Aorta (tissue), 5 donors: ENCODE measurements around the gene UBXN6. TPM values are rescaled to one million over a fixed set of nuclear protein-coding genes. Genes with fewer than 3 reads are reported as not detected.

ENCODE experiments used
- ATAC-seq: fragments of 200-7000 bp; cut with Tn5 transposase; one replicate; pipeline ENCODE4 v1.9.1; 2022; ENCODE audit warnings: moderate library complexity; ENCODE audit not compliant: low FRiP score
- DNase-seq, 2 donors: peaks; one replicate each; pipeline ENCODE4 v3.0.0-alpha.2; 2020
- H3K27ac ChIP-seq, 2 donors: one replicate each; pipeline ENCODE4 v1.5.1; 2013; ENCODE audit warnings: low read length in 2 of 2, mild to moderate bottlenecking in 2 of 2, moderate library complexity in 2 of 2, control low read depth in 1 of 2, inconsistent platforms in 1 of 2, low read depth in 1 of 2
- H3K27me3 ChIP-seq, 2 donors: one replicate each; pipeline ENCODE4 v1.6.1; 2013; ENCODE audit warnings: control low read depth in 1 of 2, low read length in 1 of 2, mild to moderate bottlenecking in 1 of 2, moderate library complexity in 1 of 2; ENCODE audit not compliant: insufficient read depth in 2 of 2, control insufficient read depth in 1 of 2
- H3K36me3 ChIP-seq, 2 donors: one replicate each; pipeline ENCODE4 v1.6.1; 2013; ENCODE audit warnings: control low read depth in 1 of 2, low read length in 1 of 2, mild to moderate bottlenecking in 1 of 2; ENCODE audit not compliant: insufficient read depth in 2 of 2, control insufficient read depth in 1 of 2
- H3K4me1 ChIP-seq, 2 donors: one replicate each; pipeline ENCODE4 v1.6.1; 2013; ENCODE audit warnings: low read length in 2 of 2, control low read depth in 1 of 2, mild to moderate bottlenecking in 1 of 2, moderate library complexity in 1 of 2; ENCODE audit not compliant: insufficient read depth in 2 of 2, control insufficient read depth in 1 of 2
- H3K4me3 ChIP-seq, 2 donors: one replicate each; pipeline ENCODE4 v1.5.1; 2013; ENCODE audit warnings: low read length in 2 of 2, control low read depth in 1 of 2, mild to moderate bottlenecking in 1 of 2
- H3K9me3 ChIP-seq: one replicate; pipeline ENCODE4 v1.6.1; 2013; ENCODE audit warnings: mild to moderate bottlenecking, low read length; ENCODE audit not compliant: control insufficient read depth
- WGBS, 2 donors: extraction: QIAGEN DNeasy Blood & Tissue Kit; methylation state at CpG; one replicate each; pipeline ENCODE4 v1.1.7; 2013; 5-methylcytosine and 5-hydroxymethylcytosine counted together
- intact Hi-C, 2 donors: fragments of 100-400 bp; cut with DNase I; formaldehyde crosslinking; loops; one replicate each; pipeline versions ENCODE4 v1.14.2 to v1.15.0; 2022
- polyA plus RNA-seq, 2 donors: library from polyadenylated mRNA; stranded (reverse); fragments of 200-250 nt; gene quantifications; one replicate each; pipeline ENCODE4 v1.2.3, GENCODE V29; 2013
- total RNA-seq, 2 donors: library from RNA; stranded (reverse); fragmentation: NEBNext Ultra II Directional; extraction: Animal tissue kit (Norgen Biotek cat#: 25700); gene quantifications; one replicate each; pipeline ENCODE4 v1.2.1, GENCODE V29; 2021
- donor health status: healthy with polysubstance abuse.
- donor health status: Bipolar disorder and iron deficiency.
- donor health status: DM: no; HTN: no; CAD: no.
- donor health status: DM: no; HTN: no; CAD: no.
- donor health status: DM: yes; HTN: yes; CAD: no.

The UBXN6 gene
- total and polyA plus RNA-seq, 4 donors = 78.5 to 181 (median 85.8) TPM

DNA sequence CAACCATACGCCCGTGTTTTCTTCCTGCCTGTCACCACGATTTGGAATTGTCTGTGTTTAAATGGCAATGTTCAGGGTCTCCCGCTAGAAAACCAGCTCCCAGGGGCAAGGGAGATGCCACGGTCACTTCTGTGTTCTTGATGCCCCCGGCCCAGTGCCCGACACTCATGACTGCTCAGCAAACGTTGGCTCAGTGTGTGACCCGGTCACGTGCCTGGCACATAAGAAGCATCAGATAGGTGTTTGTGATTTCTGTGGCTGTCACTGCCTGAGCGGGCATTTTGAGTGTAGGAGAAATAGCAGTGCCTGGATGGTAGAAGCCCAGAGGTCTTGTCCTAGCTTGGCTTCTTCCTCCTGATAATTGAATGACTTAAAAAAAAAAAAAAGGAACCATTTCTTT, 30.0 kb upstream of the UBXN6 start:
- Histone ChIP-seq H3K9me3 (no peaks in the 10 kb centered on the region), H3K4me3 (no peak overlapping the region), H3K27ac (no peak overlapping the region), H3K27me3 (no peaks in the 10 kb centered on the region), H3K4me1 (no peaks in the 10 kb centered on the region), H3K36me3 (no peaks in the 10 kb centered on the region)
- ATAC-seq = no peak
- intact Hi-C loops = no loop called here
- 84 to 85% methylated on average over 11 of the region's 11 CpGs for WGBS, 2 donors
- DNase-seq = no peak

GRCh38 chr19:4483385-4483784, 25.8 kb upstream of the UBXN6 start:
- no peaks in the 10 kb centered on the region for H3K27me3 ChIP-seq
- no peak for ATAC-seq

DNA sequence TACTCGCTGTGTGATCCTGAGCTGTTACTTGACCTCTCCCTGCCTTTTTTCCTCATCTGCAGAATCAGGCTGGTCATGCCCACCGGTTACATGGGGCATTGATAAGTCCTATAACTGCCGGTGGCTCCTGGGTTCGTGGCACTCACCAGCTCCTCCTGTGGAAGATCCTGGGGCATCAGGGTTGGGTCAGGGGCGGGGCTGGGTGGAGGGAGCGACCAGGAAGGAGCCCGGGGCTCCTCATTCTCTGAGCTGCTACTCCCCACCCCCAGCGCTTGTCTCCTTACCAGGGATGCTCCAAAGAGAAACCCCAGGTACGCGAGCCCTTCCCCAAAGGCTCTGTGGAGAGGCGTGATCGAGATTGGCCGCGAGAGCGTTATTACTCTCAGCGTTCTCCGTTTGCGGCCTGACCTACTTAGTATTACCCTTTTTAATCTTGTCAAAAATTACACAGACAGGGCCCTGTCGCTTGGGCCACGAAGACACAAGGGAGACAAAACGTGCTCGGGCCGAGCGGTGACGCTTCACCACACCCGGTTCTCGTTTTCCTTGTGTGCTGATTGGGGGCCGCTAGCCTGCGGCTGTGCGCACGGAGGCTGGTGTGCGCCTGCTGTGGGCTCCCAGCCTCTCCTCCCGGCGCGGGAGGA, 25.2 kb upstream of the UBXN6 start:
- no peak for DNase-seq
- 92 to 94% methylated on average over 35 of the region's 35 CpGs for WGBS, 2 donors
- H3K36me3 ChIP-seq = no peaks in the 10 kb centered on the region
- no peaks in the 10 kb centered on the region for H3K27me3 ChIP-seq
- H3K27ac ChIP-seq = no peak overlapping the region
- intact Hi-C loops = no loop called here
- no peak for ATAC-seq
- H3K4me3 ChIP-seq = no peak overlapping the region
- no peaks in the 10 kb centered on the region for H3K9me3 ChIP-seq
- no peaks in the 10 kb centered on the region for H3K4me1 ChIP-seq

More at GRCh38 chr19:4483385-4483784, 25.8 kb upstream of the UBXN6 start:
- no peak overlapping the region for H3K27ac ChIP-seq
- H3K4me1 ChIP-seq = no peaks in the 10 kb centered on the region
- no peaks in the 10 kb centered on the region for H3K9me3 ChIP-seq
- no peaks in the 10 kb centered on the region for H3K36me3 ChIP-seq
- H3K4me3 ChIP-seq = no peak overlapping the region
- no peak for DNase-seq
- 88% methylated on average over 19 of the region's 19 CpGs for WGBS, 2 donors
- intact Hi-C loops = no loop called here

- DNase-seq (no peak), ATAC-seq (no peak)
- Histone ChIP-seq H3K4me3 (no peak overlapping the region), H3K27ac (no peak overlapping the region), H3K9me3 (no peaks in the 10 kb centered on the region), H3K36me3 (peaks cover 0 to 2% of the 10 kb centered on the region in 2 donors), H3K27me3 (no peaks in the 10 kb centered on the region), H3K4me1 (peaks cover 0 to 2% of the 10 kb centered on the region in 2 donors)
- 82 to 84% methylated on average over 16 of the region's 16 CpGs for WGBS, 2 donors
- intact Hi-C loops = no loop called here
Observed at GRCh38 chr19:4477034-4477801, 19.6 kb upstream of the UBXN6 start.

DNA sequence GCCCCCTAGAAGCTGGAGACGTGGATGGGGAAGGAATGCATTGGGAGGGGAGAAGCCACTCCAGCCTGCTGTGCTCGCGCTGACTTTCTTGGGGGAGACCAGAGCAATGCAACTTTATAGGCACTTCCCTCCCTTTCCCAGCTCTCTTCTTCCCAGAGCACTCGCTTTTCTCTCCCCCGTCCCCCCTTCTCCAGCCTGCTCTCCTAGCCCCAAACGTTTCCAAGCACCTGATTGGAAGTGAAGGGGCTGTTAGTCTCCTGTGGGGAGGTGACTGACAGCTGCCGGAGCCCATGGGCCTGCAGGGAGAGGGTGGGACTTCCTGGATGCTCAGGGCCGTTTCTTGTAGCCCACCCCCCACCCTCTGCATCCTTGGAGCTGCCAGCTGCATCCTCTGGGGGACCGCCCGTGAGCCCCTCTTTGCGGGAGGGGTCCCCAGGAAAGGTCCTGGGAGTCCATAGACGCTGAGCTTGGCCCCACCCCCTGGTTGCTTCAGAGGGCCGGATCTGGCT, 17.0 kb upstream of the UBXN6 start:
- Histone ChIP-seq H3K9me3 (no peaks in the 10 kb centered on the region), H3K27me3 (no peaks in the 10 kb centered on the region), H3K4me3 (peak overlapping the region in 1 of 2 donors; percentile 11), H3K4me1 (peaks cover 0 to 2% of the 10 kb centered on the region in 2 donors), H3K36me3 (peaks cover 0 to 2% of the 10 kb centered on the region in 2 donors), H3K27ac (no peak overlapping the region)
- intact Hi-C loops = no loop called here
- 7 to 11% methylated on average over 13 of the region's 13 CpGs for WGBS, 2 donors
- DNase-seq = no peak
- no peak for ATAC-seq

- 16 to 17% methylated on average over 22 to 23 of the region's 23 CpGs for WGBS, 2 donors
- ATAC-seq = no peak
- DNase-seq = no peak
- peak overlapping the region in 1 of 2 donors; percentile 11 for H3K4me3 ChIP-seq
- H3K36me3 ChIP-seq = peaks cover 0 to 2% of the 10 kb centered on the region in 2 donors
- intact Hi-C loops = no loop called here
- H3K27me3 ChIP-seq = no peaks in the 10 kb centered on the region
- no peak overlapping the region for H3K27ac ChIP-seq
- no peaks in the 10 kb centered on the region for H3K9me3 ChIP-seq
- H3K4me1 ChIP-seq = peaks cover 0 to 2% of the 10 kb centered on the region in 2 donors
Observed at GRCh38 chr19:4473763-4474513, 16.3 kb upstream of the UBXN6 start.

GRCh38 chr19:4473011-4473762, 15.6 kb upstream of the UBXN6 start:
- no peak for ATAC-seq
- intact Hi-C loops = no loop called here
- no peak overlapping the region for H3K27ac ChIP-seq

More at GRCh38 chr19:4473011-4473762, 15.6 kb upstream of the UBXN6 start:
- H3K36me3 ChIP-seq = peaks cover 0 to 2% of the 10 kb centered on the region in 2 donors
- H3K9me3 ChIP-seq = no peaks in the 10 kb centered on the region
- H3K27me3 ChIP-seq = no peaks in the 10 kb centered on the region
- H3K4me3 ChIP-seq = peak overlapping the region; percentile 86 to 93
- 18 to 19% methylated on average over 25 of the region's 25 CpGs for WGBS, 2 donors
- no peak for DNase-seq
- peaks cover 0 to 2% of the 10 kb centered on the region in 2 donors for H3K4me1 ChIP-seq
